T-helper 1 cell treated with Interleukin-12 subunit alpha and Interleukin-12 subunit beta and Interleukin-4 antibody, amounts not matched to agents 30 ng/mL and 1 ng/mL, for 36 hours (primary cell): ENCODE data around the gene PCDH19. TPM values are rescaled to one million over a fixed set of nuclear protein-coding genes. Genes with fewer than 3 reads are reported as not detected.

Source experiments
- intact Hi-C: fragments of 100-400 bp; cut with micrococcal nuclease; formaldehyde crosslinking; loops from one replicate; pipeline ENCODE4 v1.15.1; 2024
- total RNA-seq: library from RNA; stranded (reverse); gene quantifications from 2 replicates; pipeline ENCODE4 v1.2.3, GENCODE V29; 2022

Gene PCDH19
- total RNA-seq, 1 donor from 2014 or later = not detected

- intact Hi-C loops = no loop called here
Observed at GRCh38 chrX:100315566-100315965, 94.5 kb downstream of the PCDH19 start.

DNA sequence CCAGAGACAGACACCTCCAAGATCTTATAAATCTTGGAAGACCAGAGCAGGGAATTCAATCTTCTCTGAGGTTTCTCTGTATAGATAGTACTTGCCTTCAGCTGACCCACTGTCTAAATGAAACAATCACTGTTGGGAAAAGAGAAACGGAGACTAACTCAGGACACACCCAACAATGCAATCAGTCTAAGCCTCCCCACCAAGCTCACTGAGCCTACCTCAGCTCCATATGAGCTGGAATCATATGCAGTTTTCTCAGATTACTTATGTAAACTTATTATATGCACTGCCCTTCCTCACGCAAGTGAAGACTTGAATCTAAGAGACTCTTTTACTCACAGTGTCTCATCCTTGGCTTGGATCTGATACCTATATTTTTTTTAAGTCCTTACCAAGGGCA is 110.5 kb downstream of the PCDH19 start:
- intact Hi-C loops = no loop called here

DNA sequence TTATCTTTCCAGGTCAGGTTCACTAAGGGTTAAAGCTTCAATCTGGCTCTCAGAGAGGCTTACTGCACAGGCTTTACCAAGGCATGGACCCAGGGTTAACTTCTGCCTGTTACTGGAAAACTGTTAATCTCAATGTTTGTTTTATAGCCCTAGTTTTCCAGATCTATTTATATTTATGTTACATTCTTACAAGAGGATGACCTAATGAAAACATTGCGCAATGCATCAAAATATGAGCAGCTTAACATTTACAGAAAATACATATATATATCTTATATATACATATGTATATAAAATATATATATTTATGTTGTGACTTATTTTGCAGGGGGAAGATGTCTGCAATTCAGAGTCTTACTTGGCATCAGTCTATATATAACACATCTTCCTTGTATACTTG is 112.3 kb downstream of the PCDH19 start:
- intact Hi-C loops = no loop called here

DNA sequence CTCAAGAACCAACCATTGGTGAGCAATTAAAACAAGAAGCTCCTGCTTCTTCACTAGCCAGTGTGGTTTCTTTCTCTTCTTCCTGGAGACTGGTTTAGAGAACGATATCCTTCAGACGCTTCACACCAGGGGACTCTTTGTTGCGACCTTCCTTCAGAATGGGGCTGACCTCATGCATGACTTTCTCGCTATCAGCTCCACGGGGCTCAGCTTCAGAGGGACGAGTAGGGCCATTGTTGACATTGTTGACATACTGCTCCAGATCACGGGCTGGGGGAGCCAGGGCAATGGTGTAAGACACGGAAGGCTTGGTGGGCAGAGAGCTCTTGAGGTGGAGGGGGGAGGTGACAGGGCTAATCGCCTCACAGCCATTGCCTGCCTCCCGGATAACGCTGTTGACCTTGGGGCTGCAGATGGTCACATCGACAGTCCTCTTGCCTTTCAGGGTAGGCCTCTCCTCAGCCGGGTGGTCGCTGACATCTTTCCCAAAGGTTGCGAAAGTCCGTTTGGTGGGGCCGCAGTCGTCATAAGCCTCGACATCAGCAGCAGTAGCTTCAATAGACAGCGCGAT is 113.8 kb downstream of the PCDH19 start:
- intact Hi-C loops = no loop called here

DNA sequence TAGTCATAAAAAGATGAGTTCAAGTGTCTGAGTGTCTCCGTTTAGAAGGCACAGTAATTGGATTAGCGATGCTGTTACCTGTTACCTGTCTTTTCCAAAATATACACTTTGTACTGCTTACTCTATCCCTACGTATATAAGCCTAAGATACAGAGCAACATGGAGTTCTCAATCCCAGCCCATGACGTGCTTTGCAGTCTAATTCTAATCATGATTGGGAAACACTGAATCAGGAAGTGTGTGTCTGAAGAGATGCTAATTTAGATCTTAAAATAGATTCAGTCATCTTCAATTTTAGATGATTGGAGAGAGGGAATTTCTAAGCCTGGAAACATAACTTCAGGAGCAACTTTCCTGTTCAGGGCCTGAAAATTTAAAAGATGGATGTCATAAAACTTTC is 115.1 kb downstream of the PCDH19 start:
- intact Hi-C loops = no loop called here

DNA sequence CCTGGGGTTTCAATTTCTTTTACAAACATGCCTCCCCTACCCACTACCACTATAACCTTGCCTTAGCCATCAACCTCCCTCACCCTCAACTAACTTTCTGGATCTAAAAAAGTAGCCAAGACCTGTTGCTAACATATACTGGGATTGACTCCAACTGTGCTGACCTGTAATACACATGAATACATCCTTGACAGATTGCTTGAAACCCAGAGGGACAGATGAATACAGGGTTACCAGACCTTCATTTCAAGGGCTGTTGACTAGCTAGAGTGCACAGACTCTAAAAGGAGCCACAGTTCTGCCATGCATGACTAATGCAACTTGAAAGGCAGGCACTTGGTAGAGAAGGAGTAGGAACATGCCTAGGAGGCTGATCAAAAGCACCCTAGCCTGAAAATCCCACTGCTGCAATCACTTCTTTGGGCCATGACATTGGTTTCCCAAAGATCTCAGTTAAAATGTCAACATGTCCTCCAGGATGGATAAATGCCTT is 121.0 kb downstream of the PCDH19 start:
- intact Hi-C loops = no loop called here

- intact Hi-C loops = no loop called here
Observed at GRCh38 chrX:100277231-100277630, 132.8 kb downstream of the PCDH19 start.

GRCh38 chrX:100274916-100275315 is 135.2 kb downstream of the PCDH19 start:
- intact Hi-C loops = no loop called here

- intact Hi-C loops = no loop called here
Observed at GRCh38 chrX:100265179-100265578, 144.9 kb downstream of the PCDH19 start.

DNA sequence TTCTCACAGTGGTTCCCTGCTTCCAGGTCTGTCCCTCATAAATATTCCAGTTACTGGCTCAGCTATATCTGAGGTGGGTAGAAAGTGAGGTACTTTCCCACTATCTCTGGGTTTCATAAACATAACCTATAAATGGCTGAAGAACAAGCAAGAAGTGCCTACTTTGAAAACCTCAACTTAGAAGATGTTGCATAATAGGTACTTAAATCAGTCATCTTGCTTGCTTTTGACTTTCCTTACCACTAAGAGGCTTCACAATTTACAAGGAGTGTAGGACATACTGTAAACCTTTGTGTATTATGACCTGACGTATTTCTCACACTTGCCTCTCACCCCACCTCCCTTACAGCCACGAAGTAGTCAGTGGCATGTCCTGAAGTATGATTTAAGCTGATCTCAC is 145.9 kb downstream of the PCDH19 start:
- intact Hi-C loops = no loop called here

DNA sequence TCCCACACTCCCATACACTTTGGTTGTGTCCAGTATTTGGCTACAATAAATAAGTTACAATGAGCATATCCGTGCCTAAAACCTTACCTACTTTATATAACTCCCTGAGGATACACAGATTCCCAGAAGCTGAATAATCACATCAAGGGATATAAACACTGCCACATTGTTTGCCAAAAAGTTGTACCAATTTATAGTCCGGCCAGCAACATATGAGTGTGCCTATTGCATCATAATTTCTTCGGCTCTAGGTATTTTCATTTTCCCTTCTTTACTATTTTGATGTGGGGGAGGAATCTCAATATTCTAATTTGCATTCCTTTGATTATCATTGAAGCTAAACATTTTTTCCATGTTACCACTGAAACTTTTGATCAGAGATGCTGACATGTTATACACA is 146.4 kb downstream of the PCDH19 start:
- intact Hi-C loops = no loop called here

- intact Hi-C loops = no loop called here
Observed at GRCh38 chrX:100248885-100249493, 161.1 kb downstream of the PCDH19 start.

GRCh38 chrX:100247826-100248225 is 162.2 kb downstream of the PCDH19 start:
- intact Hi-C loops = no loop called here

DNA sequence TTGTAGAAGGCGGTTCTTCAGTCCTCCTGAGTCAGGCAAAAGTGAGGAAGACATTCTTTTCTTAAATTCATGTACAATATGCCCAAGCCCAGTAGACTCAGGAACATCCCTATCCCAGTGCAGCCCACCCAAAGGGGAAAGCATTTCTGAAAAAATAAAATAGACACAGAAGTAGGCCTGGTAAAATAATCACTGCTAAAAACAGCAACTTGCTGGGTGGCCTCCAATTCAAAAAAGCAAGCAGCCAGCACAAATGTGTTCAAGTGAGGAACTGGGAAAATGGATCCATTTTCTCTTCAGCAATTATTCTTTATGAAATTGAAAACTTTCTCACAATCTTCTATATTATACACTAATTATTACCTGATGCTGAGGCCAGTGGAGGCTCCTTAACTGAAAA is 165.4 kb downstream of the PCDH19 start:
- intact Hi-C loops = no loop called here

Other genes with a start within 250 kb of the PCDH19 start
- not detected in 2 replicates for gene TNMD, start 174.7 kb upstream of the PCDH19 start, total RNA-seq
- gene TSPAN6, start 226.5 kb upstream of the PCDH19 start, total RNA-seq = 0.27 TPM in 1 of 2 replicates, not detected in the other
- not detected in 2 replicates for gene SRPX2, start 233.9 kb upstream of the PCDH19 start, total RNA-seq